Endometrium (tissue), 2 donors: Measurements from ENCODE around the gene NUDT1.

ENCODE experiments used
- FAIRE-seq: peaks from 2 replicates; lab custom pipeline; 2012; peaks lifted over from hg19 to GRCh38; lab: Jason Lieb, UNC
- donor health status: control.
- donor health status: control.

The NUDT1 gene

GRCh38 chr7:2269991-2270460 is 28.0 kb downstream of the NUDT1 start:
- FAIRE-seq: no peak

GRCh38 chr7:2270495-2270894 is 28.5 kb downstream of the NUDT1 start:
- FAIRE-seq: no peak

GRCh38 chr7:2271273-2272026 is 29.4 kb downstream of the NUDT1 start:
- no peak for FAIRE-seq

GRCh38 chr7:2272031-2272430 is 30.0 kb downstream of the NUDT1 start:
- no peak for FAIRE-seq

GRCh38 chr7:2273866-2274265 is 31.8 kb downstream of the NUDT1 start:
- FAIRE-seq: no peak

- no peak for FAIRE-seq
These were observed 32.6 kb downstream of the NUDT1 start for GRCh38 chr7:2274666-2275065.

- no peak for FAIRE-seq
These were observed 33.1 kb downstream of the NUDT1 start for GRCh38 chr7:2275101-2275500.

- no peak for FAIRE-seq
These were observed 34.1 kb downstream of the NUDT1 start for GRCh38 chr7:2276107-2276506.

- no peak for FAIRE-seq
These were observed 36.0 kb downstream of the NUDT1 start for GRCh38 chr7:2278026-2278425.

- FAIRE-seq: peak; percentile 81
These were observed 37.9 kb downstream of the NUDT1 start for GRCh38 chr7:2279896-2280295.

GRCh38 chr7:2280424-2280823 is 38.4 kb downstream of the NUDT1 start:
- FAIRE-seq: peak; percentile 82

- FAIRE-seq: peak; percentile 71
These were observed 39.5 kb downstream of the NUDT1 start for GRCh38 chr7:2281541-2281940.

- no peak for FAIRE-seq
These were observed 40.2 kb downstream of the NUDT1 start for GRCh38 chr7:2282185-2282751.

- no peak for FAIRE-seq
These were observed 41.0 kb downstream of the NUDT1 start for GRCh38 chr7:2283074-2283473.

GRCh38 chr7:2287745-2288144 is 45.7 kb downstream of the NUDT1 start:
- FAIRE-seq: no peak

GRCh38 chr7:2288503-2288902 is 46.5 kb downstream of the NUDT1 start:
- FAIRE-seq: no peak

GRCh38 chr7:2289111-2289586 is 47.1 kb downstream of the NUDT1 start:
- FAIRE-seq: no peak

- no peak for FAIRE-seq
These were observed 47.6 kb downstream of the NUDT1 start for GRCh38 chr7:2289621-2290020.

- no peak for FAIRE-seq
These were observed 48.9 kb downstream of the NUDT1 start for GRCh38 chr7:2290877-2291276.

GRCh38 chr7:2295936-2296620 is 54.1 kb downstream of the NUDT1 start:
- FAIRE-seq: no peak

GRCh38 chr7:2296832-2297231 is 54.8 kb downstream of the NUDT1 start:
- FAIRE-seq: no peak

- no peak for FAIRE-seq
These were observed 57.3 kb downstream of the NUDT1 start for GRCh38 chr7:2299131-2299829.
